Endothelial cell of umbilical vein (primary cell): ENCODE measurements around the gene PCNA. TPM values are rescaled to one million over a fixed set of nuclear protein-coding genes. Genes with fewer than 3 reads are reported as not detected.

Source experiments
- BruUV-seq: library from RNA; stranded (reverse); fragments of 400-500 nt; replicated peaks from 2 replicates; lab custom pipeline; 2021; lab: Mats Ljungman, UMichigan
- CTCF ChIA-PET: fragments of 300-600, 350-600 bp; sonication (Branson Sonifier 250); formaldehyde crosslinking; loops from one replicate; lab custom pipeline; 2021; ENCODE audit warnings: antibody characterized with exemption, inconsistent platforms; lab: Charles Lee
- POLR2A ChIA-PET: fragments of 300-600, 350-600 bp; sonication (Branson Sonifier 250); formaldehyde crosslinking; loops from one replicate; lab custom pipeline; 2021; ENCODE audit warnings: antibody characterized with exemption, inconsistent platforms; lab: Charles Lee
- DNase-seq: peaks from one replicate; pipeline ENCODE4 v3.0.0-alpha.2; 2011; ENCODE audit warnings: low read depth, low spot score
- FAIRE-seq: peaks from 2 replicates; lab custom pipeline; 2011; peaks lifted over from hg19 to GRCh38; lab: Jason Lieb, UNC
- H2AFZ ChIP-seq: 2 replicates; pipeline ENCODE4 v1.6.0; 2012; ENCODE audit warnings: low read depth, low read length, control low read depth, inconsistent platforms
- H3K27ac ChIP-seq: 2 replicates; pipeline ENCODE4 v1.5.1; 2011; ENCODE audit warnings: low read depth, mild to moderate bottlenecking, control low read depth, low read length, moderate library complexity; ENCODE audit not compliant: insufficient read depth
- H3K27me3 ChIP-seq, 2 experiments: 2 replicates each; pipeline versions ENCODE4 v1.6.0 to v1.6.1; 2011; ENCODE audit warnings: low read length in 2 of 2, mixed read lengths in 1 of 2; ENCODE audit not compliant: control insufficient read depth in 2 of 2, insufficient read depth in 2 of 2
- H3K36me3 ChIP-seq, 2 experiments: 2 replicates in 1 of 2; 3 replicates in 1 of 2; pipeline ENCODE4 v1.5.1; 2011; ENCODE audit warnings: low read length in 2 of 2, mild to moderate bottlenecking in 1 of 2, moderate library complexity in 1 of 2; ENCODE audit not compliant: control insufficient read depth in 2 of 2, insufficient read depth in 2 of 2; ENCODE audit errors: extremely low read depth in 1 of 2
- H3K4me1 ChIP-seq: 3 replicates; pipeline ENCODE4 v1.5.1; 2011; ENCODE audit warnings: mild to moderate bottlenecking, low read length; ENCODE audit not compliant: control insufficient read depth, insufficient read depth; ENCODE audit errors: extremely low read depth
- H3K4me2 ChIP-seq: 2 replicates; pipeline ENCODE4 v1.6.1; 2011; ENCODE audit warnings: low read length, control low read depth, mixed read lengths; ENCODE audit not compliant: insufficient read depth
- H3K4me3 ChIP-seq, 3 experiments: fragments of 200-600 bp in 1 of 3; sonication (generic), shearing (Covaris generic) in 1 of 3; replicated peaks in 1 of 3; 2 replicates each; pipeline ENCODE4 v1.5.1; 2011 to 2016; ENCODE audit warnings: control low read depth in 3 of 3, low read length in 3 of 3, mild to moderate bottlenecking in 2 of 3, inconsistent platforms in 1 of 3, low read depth in 1 of 3, moderate library complexity in 1 of 3; ENCODE audit not compliant: insufficient read depth in 1 of 3
- H3K79me2 ChIP-seq: 2 replicates; pipeline ENCODE4 v1.6.0; 2012; ENCODE audit warnings: low read length, inconsistent platforms; ENCODE audit not compliant: control insufficient read depth, insufficient read depth
- H3K9ac ChIP-seq: replicated peaks from 2 replicates; pipeline ENCODE3; 2011; ENCODE audit warnings: low read length, control low read depth; ENCODE audit not compliant: insufficient read depth; ENCODE audit errors: extremely low read depth
- H3K9me1 ChIP-seq: replicated peaks from 3 replicates; pipeline ENCODE4 v1.6.0; 2011; ENCODE audit warnings: mild to moderate bottlenecking, low read length; ENCODE audit not compliant: control insufficient read depth, insufficient read depth; ENCODE audit errors: extremely low read depth
- H3K9me3 ChIP-seq: replicated peaks from 2 replicates; pipeline ENCODE4 v1.5.1; 2012; ENCODE audit warnings: low read length, inconsistent platforms; ENCODE audit not compliant: control insufficient read depth, insufficient read depth
- H4K20me1 ChIP-seq: replicated peaks from 2 replicates; pipeline ENCODE3; 2011; ENCODE audit warnings: mild to moderate bottlenecking, low read length; ENCODE audit not compliant: control insufficient read depth, insufficient read depth; ENCODE audit errors: extremely low read depth
- EZH2 ChIP-seq: IDR thresholded peaks from 2 replicates; pipeline ENCODE4 v1.6.1; 2012; ENCODE audit warnings: borderline replicate concordance, low read depth, mild to moderate bottlenecking, moderate library complexity, low read length, inconsistent platforms; ENCODE audit not compliant: severe bottlenecking
- FOS ChIP-seq: IDR thresholded peaks from 2 replicates; pipeline ENCODE4 v1.6.1; 2011; ENCODE audit warnings: mild to moderate bottlenecking, low read length, moderate library complexity, borderline replicate concordance; ENCODE audit not compliant: insufficient read depth
- GATA2 ChIP-seq: IDR thresholded peaks from 2 replicates; pipeline ENCODE4 v1.7.0; 2011; ENCODE audit warnings: low read depth, mild to moderate bottlenecking, moderate library complexity, mixed read lengths, low read length; ENCODE audit not compliant: insufficient read length, insufficient read depth
- JUN ChIP-seq: IDR thresholded peaks from 2 replicates; pipeline ENCODE4 v1.6.1; 2011; ENCODE audit warnings: borderline replicate concordance, low read depth; ENCODE audit not compliant: insufficient read length, insufficient read depth
- MYC ChIP-seq: IDR thresholded peaks from one replicate; pipeline ENCODE4 v1.6.1; 2011; ENCODE audit warnings: mild to moderate bottlenecking, low read depth, low read length
- POLR2A ChIP-seq: IDR thresholded peaks from 2 replicates; pipeline ENCODE4 v1.6.1; 2012; ENCODE audit warnings: low read depth, mild to moderate bottlenecking, control low read depth, low read length
- POLR2AphosphoS5 ChIP-seq: IDR thresholded peaks from 2 replicates; pipeline ENCODE4 v1.6.1; 2012; ENCODE audit warnings: low read depth, mild to moderate bottlenecking, control low read depth, low read length, moderate library complexity; ENCODE audit not compliant: insufficient read depth
- dilution Hi-C: fragments of 300-500 bp; cut with MboI; formaldehyde crosslinking; loops from one replicate; pipeline ENCODE4 v1.15.0; 2019; ENCODE audit warnings: low sequenced_read_pairs; ENCODE audit not compliant: extremely low pct_ligation_motif_present
- intact Hi-C: fragments of 100-400 bp; cut with micrococcal nuclease; formaldehyde crosslinking; loops from one replicate; pipeline ENCODE4 v1.10.0; 2022
- polyA plus RNA-seq, 4 experiments: library from polyadenylated mRNA; depleted of rRNA in 3 of 4; stranded (reverse) in 3 of 4; unstranded in 1 of 4; fragments of >200 nt; gene quantifications; 2 replicates each; pipeline versions ENCODE4 v1.2.1 to v1.2.3, GENCODE V29; 2011 to 2012; ENCODE audit warnings: missing spikeins in 1 of 4
- total RNA-seq: library from RNA; stranded (reverse); gene quantifications from 2 replicates; pipeline ENCODE4 v1.2.3, GENCODE V29; 2021
- TF ChIP-seq, protein P1 (sequence below), 2 donors: IDR thresholded peaks; 1 replicate in 1 of 2; 2 replicates in 1 of 2; pipeline ENCODE4 v1.5.1; 2011; ENCODE audit warnings: low read length in 2 of 2, mild to moderate bottlenecking in 2 of 2, moderate library complexity in 2 of 2, control low read depth in 1 of 2, inconsistent platforms in 1 of 2, low read depth in 1 of 2; ENCODE audit not compliant: insufficient read depth in 1 of 2; ENCODE audit errors: extremely low read depth in 1 of 2
- TF ChIP-seq, protein P2 (sequence below): IDR thresholded peaks from 2 replicates; pipeline ENCODE4 v1.6.1; 2011; ENCODE audit not compliant: insufficient read depth, insufficient read length

PCNA gene
- total and polyA plus RNA-seq, 2 donors (not counting 3 experiments of a cell fraction or from before 2014, with no cell fraction given): 175 to 295 TPM

DNA sequence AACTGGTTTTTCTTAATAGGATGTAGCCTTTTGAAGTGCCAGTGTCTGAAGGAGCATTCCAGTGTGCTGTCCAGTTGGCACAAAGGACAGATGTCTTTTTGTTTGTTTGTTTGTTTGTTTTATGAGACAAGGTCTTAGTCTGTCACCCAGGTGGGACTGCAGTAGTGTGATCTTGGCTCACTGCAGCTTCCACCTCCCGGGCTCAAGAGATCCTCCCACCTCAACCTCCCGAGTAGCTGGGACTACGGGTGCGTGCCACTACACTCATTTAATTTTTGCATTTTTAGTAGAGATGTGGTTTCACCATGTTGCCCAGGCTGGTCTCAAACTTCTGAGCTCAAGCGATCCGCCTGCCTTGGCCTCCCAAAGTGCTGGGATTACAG lies 34.8 kb upstream of the PCNA start:
- Histone ChIP-seq H3K9ac (no peak overlapping the region), H3K79me2 (peaks cover 37% of the 10 kb centered on the region), H2AFZ (no peak overlapping the region), H3K4me3 (no peak overlapping the region), H3K9me1 (no peaks in the 10 kb centered on the region), H3K36me3 (no peaks in the 10 kb centered on the region), H3K4me1 (peaks cover 22% of the 10 kb centered on the region), H4K20me1 (peaks cover 3% of the 10 kb centered on the region), H3K4me2 (no peak overlapping the region), H3K27me3 (no peaks in the 10 kb centered on the region), H3K9me3 (no peaks in the 10 kb centered on the region), H3K27ac (no peak overlapping the region)
- ChIA-PET CTCF (interaction anchor here (0.6 to 3.1 kb wide), 3 partner anchors 20 to 608 kb away, joined by 3 to 16 read pairs (median 4); no protein-coding TSS in a partner anchor), POLR2A (no interaction called here)
- FAIRE-seq: no peak
- DNase-seq: no peak
- intact Hi-C loops: no loop called here
- BruUV-seq: no TSS peak
- TF ChIP-seq POLR2AphosphoS5 (no peak), MYC (no peak), GATA2 (no peak), FOS (no peak), POLR2A (no peak), JUN (no peak), EZH2 (no peak)
- TF ChIP-seq, protein P1, sequence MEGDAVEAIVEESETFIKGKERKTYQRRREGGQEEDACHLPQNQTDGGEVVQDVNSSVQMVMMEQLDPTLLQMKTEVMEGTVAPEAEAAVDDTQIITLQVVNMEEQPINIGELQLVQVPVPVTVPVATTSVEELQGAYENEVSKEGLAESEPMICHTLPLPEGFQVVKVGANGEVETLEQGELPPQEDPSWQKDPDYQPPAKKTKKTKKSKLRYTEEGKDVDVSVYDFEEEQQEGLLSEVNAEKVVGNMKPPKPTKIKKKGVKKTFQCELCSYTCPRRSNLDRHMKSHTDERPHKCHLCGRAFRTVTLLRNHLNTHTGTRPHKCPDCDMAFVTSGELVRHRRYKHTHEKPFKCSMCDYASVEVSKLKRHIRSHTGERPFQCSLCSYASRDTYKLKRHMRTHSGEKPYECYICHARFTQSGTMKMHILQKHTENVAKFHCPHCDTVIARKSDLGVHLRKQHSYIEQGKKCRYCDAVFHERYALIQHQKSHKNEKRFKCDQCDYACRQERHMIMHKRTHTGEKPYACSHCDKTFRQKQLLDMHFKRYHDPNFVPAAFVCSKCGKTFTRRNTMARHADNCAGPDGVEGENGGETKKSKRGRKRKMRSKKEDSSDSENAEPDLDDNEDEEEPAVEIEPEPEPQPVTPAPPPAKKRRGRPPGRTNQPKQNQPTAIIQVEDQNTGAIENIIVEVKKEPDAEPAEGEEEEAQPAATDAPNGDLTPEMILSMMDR (IDR thresholded peaks at IDR 0.05; ENCODE audit: extremely low read depth in 1 of 2, insufficient read depth in 1 of 2, low read depth in 1 of 2, low read length in 2 of 2): no peak
- TF ChIP-seq, protein P2, sequence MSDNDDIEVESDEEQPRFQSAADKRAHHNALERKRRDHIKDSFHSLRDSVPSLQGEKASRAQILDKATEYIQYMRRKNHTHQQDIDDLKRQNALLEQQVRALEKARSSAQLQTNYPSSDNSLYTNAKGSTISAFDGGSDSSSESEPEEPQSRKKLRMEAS: no peak
- dilution Hi-C loops: no loop called here
